ENCODE data around the gene OTUD3. TPM values are rescaled to one million over a fixed set of nuclear protein-coding genes. Genes with fewer than 3 reads are reported as not detected.

OTUD3 gene
- total and polyA plus RNA-seq, 2 of the 4 experiments (the other 2 are of a cell fraction): 2.9 to 3.1 TPM

GRCh38 chr1:19845555-19845954 lies 36.6 kb upstream of the OTUD3 start:
- no peak overlapping the region for H4K5ac ChIP-seq (ENCODE audit: low read depth, low read length)
- no peak overlapping the region for H4K91ac ChIP-seq (ENCODE audit: insufficient read depth, low read depth, low read length)
- H3K56ac ChIP-seq (ENCODE audit: extremely low read depth, insufficient read depth, low read length): no peak overlapping the region
- H3K23ac ChIP-seq (ENCODE audit: low read depth, low read length): no peak overlapping the region
- H3K9me1 ChIP-seq (ENCODE audit: insufficient read depth, low read length): no peaks in the 10 kb centered on the region
- H2BK5ac ChIP-seq (ENCODE audit: low read depth, low read length, poor library complexity, severe bottlenecking): no peak overlapping the region
- in situ Hi-C loops (cut with MboI; ENCODE audit: low sequenced_read_pairs) (no loop called here), intact Hi-C loops (cut with micrococcal nuclease) (no loop called here), dilution Hi-C loops (cut with HindIII; ENCODE audit: low sequenced_read_pairs, unreplicated experiment) (no loop called here)
- ATAC-seq (ENCODE audit: low read depth) (no peak), DNase-seq (no peak)
- no peaks in the 10 kb centered on the region for H4K20me1 ChIP-seq (ENCODE audit: insufficient read depth, low read length)
- no peak overlapping the region for H2AFZ ChIP-seq (replicated peaks; ENCODE audit: low read length, poor library complexity)
- H3K27me3 ChIP-seq (ENCODE audit: control insufficient read depth, insufficient read depth, low read length): peaks cover 12% of the 10 kb centered on the region
- H3K9me3 ChIP-seq (ENCODE audit: control insufficient read depth, insufficient read depth, low read length): no peaks in the 10 kb centered on the region
- H3K4ac ChIP-seq (ENCODE audit: low read depth, low read length): no peak overlapping the region
- no peak overlapping the region for H3K4me3 ChIP-seq (ENCODE audit: insufficient read depth, low read depth, low read length)
- H3K4me1 ChIP-seq (ENCODE audit: control insufficient read depth, insufficient read depth, low read length): no peaks in the 10 kb centered on the region
- H3K14ac ChIP-seq (replicated peaks; ENCODE audit: low read depth, low read length): no peak overlapping the region
- no peak overlapping the region for H2AK9ac ChIP-seq (replicated peaks; ENCODE audit: low read depth, low read length, poor library complexity)
- H2BK120ac ChIP-seq (ENCODE audit: low read depth, low read length): no peak overlapping the region
- H3K27ac ChIP-seq (ENCODE audit: insufficient read depth, low read length): no peak overlapping the region
- H2AK5ac ChIP-seq (ENCODE audit: low read depth, low read length): no peak overlapping the region
- no TSS peak for BruUV-seq (replicated peaks)
- no peaks in the 10 kb centered on the region for H3K36me3 ChIP-seq (ENCODE audit: control insufficient read depth, insufficient read depth, low read length)
- H2BK20ac ChIP-seq (ENCODE audit: low read depth, low read length): no peak overlapping the region
- ChIA-PET CTCF (no interaction called here), POLR2A (ENCODE audit: unreplicated experiment) (no interaction called here)
- H3K18ac ChIP-seq (ENCODE audit: low read depth, low read length): no peak overlapping the region
- H3K9ac ChIP-seq (ENCODE audit: low read depth, low read length): no peak overlapping the region
- no peak overlapping the region for H3K4me2 ChIP-seq (ENCODE audit: low read depth, low read length)
- no peak overlapping the region for H4K8ac ChIP-seq (ENCODE audit: low read depth in 2 of 2, low read length in 2 of 2)
- no CpG with 5 or more reads among the region's 8 CpGs for WGBS, 2 experiments (ENCODE audit: extremely low coverage in 2 of 2, insufficient read length in 1 of 2)
- H2BK15ac ChIP-seq (ENCODE audit: low read depth, low read length): no peak overlapping the region
- no peaks in the 10 kb centered on the region for H3K79me1 ChIP-seq (ENCODE audit: low read depth in 1 of 2, low read length in 2 of 2)
- TF ChIP-seq CHD1 (IDR thresholded peaks at IDR 0.05; ENCODE audit: low read depth, low read length) (no peak), CEBPB (IDR thresholded peaks at IDR 0.05; ENCODE audit: low read depth, low read length) (peak; percentile 16; the same call in 1 of the 2 replicates)

All from IMR-90 (cell line).